CD4-positive, alpha-beta T cell treated with Interferon gamma for 1 hour (primary cell): ENCODE measurements around the gene FOXI2.

Source experiments
- DNase-seq: peaks from one replicate; pipeline ENCODE4 v3.0.0-alpha.2; 2020

The FOXI2 gene

DNA sequence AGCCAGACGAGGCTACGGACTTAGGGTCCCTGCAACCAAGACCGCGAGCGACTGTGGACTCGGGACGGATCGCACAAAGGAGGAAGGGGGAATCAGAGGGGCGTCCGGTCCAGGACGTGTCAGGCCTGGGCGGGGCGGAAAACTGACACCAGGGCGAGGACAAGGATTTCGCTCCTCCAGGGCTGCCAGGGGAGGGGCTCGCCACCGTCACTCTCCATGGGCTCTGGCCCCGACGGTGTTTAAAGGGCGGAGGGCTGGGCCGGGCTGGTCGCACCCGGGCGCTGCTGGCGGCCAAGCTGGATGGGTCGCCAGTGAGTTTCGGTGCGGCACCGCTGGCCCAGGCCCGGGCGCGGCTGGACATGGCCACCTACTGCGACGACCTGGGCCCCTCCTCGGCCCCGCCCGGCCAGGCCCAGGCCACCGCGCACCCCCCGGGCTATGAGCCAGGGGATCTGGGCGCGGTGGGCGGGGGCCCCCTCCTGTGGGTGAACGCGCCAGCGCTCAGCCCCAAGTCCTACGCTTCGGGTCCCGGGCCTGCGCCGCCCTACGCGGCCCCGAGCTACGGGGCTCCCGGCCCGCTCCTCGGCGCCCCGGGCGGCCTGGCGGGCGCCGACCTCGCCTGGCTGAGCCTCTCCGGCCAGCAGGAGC is at the start of gene FOXI2:
Gene FOXI2, plus strand, starts transcription at position 271 of the 648 bp plus-strand sequence. Its CDS starts 89 bp downstream, at position 360.
- DNase-seq: no peak

DNA sequence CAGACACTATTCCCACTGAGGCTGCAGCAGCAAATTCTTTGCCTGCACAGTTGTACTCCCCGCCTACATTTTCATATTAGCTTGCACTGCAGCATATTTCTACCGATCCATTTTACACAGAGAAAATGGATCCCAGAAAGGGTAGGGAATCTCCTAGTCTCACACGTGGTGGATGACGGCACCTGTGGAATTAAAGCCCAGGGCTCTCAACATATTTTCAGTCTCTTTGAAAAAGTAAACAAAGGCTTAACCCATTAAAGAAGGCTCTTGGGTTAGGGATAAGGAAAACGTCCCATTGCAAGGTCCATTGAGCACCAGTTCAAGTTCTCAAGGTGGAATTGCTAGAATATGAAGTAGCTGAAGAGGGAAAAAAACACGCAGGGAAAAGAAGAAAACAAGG is 49.4 kb upstream of the FOXI2 start:
- DNase-seq: no peak

DNA sequence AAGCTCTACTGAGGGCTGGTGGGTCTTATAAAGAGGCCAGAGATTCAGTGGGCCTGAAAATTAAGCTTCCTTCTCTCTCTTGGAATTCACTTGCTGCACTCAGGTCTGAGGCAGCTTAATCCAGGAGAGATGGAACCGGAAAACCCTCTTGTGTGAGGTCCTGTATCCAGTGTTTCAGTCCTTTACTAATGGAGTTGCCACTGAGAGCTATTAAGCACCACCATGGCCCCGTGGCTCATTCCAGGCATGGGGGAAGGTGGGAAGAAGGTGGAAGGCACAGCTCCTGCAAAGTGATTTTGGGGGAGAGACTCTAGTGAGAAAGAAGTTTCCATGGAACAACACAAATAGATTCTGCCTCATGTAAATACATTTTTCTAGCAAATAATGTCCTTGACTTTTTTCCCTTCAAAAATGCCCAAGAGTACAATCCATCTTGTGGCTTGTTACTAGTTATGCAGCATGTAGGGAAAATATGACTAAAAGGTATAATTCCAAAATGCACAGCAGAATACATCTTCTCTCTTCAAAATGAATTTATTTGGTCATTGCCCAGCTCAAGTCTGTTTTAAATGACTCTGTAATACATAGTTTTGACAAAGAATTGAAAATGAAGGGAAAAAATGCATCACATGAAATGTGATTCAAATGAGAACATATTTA is 46.7 kb upstream of the FOXI2 start:
- DNase-seq: no peak

DNA sequence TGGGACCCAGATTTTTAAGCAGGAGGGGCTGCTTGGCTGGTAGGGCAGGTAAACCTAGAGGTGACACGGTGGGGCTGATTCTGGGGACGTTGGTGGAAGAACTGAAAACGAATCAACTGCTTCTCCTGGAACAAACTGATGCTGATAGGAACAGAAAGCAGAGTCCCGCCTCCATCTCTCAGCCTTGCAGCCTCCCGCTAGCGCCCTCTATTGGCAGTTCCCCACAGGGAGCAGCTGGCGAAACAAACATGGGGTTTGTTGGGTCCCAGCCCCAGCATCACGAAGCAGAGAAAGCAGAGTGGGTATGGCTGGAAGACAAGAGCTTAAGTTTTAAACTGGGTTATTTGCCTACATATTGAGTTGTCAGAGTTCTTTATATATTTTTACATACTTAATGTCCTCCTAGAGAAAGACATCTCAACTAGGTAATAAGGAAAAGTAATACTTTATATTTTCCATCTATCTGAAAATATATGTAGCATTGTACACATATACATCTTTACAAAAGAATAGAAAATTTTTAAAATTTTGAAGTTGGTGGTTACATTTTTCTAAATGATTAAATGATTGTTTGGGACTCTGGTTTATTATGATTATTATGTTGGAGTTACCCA is 42.3 kb upstream of the FOXI2 start:
- DNase-seq: no peak

DNA sequence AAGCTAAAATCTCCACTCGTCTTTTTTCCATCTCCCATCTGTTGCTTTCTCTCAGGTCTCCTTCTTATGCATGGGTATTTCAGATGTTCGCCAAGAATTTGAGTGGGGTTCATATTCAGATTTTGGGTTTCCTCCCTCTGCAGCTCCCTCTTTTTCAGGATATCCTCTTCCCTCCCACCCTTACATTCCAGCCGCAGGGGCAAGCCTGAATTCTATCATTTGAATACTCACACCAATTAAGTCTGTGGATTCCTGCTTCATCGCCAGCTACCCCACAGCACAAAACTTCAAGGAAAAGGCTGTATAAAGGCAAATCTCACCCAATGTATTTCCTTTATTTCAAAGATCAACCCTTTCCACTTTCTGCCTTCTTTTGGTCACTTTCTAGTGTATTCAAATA is 41.6 kb upstream of the FOXI2 start:
- no peak for DNase-seq

DNA sequence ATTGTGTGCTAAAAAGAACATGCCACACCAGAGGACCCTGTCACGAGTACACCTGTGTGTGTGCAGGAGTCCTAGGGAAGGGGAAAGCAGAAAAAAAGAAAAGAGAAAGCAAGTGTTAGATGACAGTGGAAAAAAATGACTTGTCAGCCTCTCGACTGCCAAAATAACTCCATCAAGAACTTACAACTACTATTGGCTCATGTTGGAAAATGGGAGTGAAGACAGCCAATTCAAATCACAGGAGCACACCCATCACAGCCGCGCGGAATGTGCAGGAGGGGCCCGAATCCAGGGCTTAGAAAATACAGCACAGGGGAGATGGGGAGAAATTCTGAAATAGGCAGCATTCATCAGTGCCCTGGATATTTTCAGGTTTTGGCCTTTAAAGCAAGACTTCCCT is 38.1 kb upstream of the FOXI2 start:
- DNase-seq: no peak

DNA sequence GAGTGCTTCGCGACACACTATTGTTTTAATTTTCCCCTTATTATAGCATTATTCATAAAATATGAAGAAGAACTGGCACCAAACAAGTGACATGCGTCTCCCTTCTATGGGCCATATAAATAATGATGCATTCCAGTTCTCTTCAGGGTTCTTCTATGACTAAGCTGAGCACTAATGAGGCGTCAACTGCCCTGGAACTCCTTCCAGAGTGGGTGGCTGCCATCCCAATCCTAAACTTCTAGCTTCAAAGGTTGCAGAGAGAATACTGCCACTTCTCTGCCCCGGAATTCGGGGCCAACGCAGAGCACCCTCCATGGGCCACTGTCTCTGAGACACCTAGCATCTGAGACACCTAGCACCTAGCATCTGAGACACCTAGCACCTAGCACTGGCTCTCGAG is 37.7 kb upstream of the FOXI2 start:
- DNase-seq: no peak

DNA sequence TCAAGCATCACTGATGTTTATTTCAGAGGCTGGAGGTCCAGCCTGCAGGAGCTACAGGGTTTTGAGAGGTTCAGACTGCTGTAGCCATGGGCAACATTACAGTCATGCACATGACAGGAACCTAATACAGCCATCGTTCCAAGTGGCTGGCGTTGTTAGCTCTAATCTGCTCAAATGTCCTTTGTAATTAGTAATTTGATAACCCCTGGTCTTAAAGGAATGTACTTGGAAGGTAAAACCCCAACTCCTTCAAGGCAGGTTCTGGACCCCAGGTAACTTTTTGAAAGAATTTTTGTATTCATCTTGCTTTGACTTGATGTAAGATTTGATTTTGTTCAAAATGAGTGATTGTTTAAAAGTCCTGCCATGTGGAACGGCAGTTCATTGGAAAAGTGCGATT is 34.7 kb upstream of the FOXI2 start:
- DNase-seq: no peak

DNA sequence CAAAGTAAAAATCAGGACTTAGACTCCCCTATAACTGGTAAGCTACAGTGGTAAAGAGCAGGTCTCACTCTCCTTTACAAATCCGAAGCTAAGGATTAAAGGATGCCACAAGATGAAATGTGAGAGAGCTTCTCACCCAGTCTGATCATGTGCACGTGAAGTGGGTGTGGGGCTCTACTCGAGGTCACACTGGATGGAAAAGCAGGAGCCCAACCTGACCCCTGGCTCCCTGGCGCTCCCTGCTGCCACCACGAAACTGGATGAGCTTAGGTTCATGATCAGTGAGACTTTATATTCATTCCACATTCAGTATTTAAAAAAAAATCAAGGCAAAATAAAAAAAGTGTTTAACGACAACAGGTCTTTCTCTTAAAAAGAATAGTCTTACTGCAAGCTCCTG is 21.7 kb upstream of the FOXI2 start:
- no peak for DNase-seq

DNA sequence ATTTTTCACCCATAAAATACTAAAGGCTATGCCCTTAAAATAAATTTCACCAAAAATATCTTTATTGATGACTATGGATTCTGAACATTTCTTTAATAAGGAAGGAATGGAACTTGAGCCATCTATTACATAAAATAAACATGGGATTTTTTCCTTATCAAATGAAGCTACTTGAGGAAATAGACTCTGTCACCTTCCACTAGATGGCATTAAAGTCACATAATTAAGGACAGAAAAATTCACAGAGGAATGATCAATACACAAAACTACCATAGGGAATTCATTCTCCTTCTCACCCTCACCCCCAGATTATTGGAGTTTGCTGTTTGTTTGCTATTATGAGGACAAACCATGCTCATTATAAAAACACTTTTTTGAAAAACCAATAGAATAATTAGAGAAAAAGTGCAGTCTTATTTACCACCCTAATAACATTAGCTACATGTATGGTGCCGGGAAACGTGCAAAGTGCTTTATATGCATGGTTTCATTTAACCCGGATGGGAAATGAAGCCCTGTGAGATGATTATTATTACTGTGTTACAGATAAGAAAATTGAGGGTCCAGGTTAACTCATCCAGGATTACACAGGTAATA is 21.1 kb upstream of the FOXI2 start:
- DNase-seq: no peak

DNA sequence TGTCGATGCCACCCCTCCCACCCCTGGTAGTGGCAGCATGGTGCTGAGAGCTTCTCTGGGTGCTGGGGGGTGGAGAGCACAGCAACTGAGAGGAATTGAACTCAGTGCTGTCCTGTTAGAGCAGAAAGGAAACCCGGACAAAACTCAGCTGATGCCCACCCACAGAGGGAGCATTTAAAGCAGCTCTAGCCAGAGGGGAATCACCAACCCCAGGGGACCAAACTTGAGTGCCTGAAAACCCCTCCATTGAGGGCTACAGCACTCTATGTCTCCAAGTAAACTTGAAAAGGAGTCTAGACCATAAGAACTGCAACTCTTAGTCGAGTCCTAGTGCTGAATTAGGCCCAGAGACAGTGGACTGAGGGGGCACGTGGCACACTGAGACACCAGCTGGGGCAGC is 16.8 kb upstream of the FOXI2 start:
- DNase-seq: no peak

DNA sequence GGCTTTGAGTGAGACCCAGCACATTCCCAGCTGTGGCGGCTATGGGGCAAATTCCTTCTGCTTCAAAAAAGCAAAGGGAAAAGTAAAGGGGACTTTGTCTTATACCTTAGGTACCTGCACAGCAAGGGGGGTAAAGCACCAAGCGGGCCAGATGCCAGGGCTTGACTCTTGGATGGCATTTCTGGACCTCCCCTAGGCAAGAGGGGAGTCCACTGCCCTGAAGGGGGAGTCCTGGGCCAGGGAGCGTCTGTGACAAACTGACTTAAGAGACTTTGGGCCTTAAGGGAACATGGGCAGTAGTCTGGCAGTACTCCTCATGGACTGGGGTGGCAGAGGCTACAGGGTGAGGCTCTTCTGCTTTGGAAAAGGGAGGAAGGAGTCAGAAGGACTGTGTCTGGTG is 16.1 kb upstream of the FOXI2 start:
- DNase-seq: no peak

DNA sequence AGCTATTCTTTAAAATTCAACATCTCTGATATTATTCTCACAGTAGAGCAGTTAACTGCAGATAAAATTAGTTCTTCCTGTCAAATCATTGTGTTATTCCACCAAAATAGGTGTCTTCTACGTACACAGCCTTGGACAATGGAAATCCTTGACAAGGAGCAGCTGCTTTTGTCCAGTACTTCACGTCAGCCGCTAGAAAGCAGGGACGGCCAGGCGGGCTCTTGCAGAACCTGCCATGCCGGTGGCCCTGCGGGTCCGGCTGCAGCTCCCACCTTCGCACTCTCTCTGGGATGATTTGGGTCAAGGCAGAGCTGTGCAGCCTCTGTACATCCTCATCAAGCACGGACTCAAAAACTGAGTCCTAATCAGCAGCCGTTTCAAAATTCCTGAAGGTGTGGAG is 2.2 kb upstream of the FOXI2 start:
- DNase-seq: no peak

DNA sequence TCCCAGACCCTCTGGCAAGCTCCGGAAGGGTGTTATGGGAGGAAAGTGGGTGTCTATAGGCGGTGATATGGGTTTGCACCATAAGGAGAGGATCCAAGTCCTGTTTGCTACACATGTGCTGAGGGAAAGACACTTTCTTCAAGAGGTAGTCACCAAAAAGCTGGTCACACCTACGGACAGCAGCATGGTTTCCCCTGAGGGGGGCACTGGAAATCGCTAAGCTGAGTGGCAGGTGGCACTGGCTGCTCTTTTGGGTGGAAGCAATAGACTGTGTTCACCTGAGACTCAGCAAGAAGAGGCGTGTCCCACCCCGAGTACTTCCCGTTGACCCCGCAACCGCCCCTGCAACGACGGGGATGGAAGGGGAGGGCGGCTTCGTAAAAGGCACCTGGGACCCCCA is 1.8 kb upstream of the FOXI2 start:
- no peak for DNase-seq

DNA sequence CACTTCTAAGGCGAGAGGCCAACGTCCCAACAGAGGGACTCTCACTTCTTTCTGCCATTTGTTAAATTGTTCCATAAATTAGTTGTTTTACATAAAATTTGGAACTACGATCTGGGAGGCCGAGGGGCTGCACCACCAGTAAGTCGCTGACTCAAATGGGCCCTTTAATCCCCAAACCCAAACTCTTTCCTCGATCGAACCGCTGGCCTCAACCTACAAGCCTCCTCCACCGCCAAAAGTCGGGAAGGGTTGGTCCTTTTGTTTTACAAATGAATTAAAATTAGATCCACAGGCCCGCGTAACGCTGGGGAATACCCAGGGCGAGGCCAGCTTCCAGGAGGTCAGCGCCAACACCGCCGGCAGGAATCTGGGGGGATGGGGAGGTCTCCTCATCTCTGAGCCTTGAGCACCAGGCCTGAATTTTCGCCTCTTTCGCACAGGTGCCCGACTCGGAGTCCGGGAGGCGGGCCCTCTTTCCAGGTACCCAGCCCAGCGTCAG is 1.2 kb upstream of the FOXI2 start:
- no peak for DNase-seq

DNA sequence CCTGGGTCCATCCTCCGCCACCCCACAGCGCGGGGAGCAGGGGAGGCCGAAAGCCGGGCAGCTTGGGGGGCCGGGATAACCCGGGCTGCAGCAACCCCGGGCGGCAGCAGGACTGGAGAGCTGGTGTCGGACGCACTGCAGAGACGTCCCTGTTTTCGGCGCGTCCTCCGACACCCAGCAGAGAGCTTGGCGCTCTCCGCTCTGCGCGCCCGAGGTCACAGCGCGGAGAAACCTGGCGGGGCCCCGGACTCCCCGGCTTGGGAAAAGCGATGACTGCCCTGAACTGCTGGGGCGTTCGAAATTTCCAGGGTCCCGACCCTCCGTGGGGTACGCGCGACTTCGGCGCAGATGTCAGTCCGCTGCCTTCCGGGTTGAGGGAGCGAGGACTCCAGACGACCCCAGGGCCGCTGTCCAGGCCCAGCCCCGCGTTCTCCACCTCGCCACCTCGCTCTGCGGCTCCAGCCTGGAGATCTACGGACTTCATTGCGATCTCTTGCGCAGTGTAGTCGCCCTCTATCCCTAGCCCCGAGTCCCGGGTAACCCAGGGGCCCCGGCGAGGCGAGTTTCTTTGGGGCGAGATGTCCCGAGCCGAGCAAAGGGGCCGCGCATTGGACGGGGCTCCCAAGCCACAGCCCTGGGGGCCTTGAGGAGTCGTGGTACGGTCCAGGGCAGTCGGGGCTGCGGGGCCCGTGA is 617 bp upstream of the FOXI2 start:
- DNase-seq: no peak

DNA sequence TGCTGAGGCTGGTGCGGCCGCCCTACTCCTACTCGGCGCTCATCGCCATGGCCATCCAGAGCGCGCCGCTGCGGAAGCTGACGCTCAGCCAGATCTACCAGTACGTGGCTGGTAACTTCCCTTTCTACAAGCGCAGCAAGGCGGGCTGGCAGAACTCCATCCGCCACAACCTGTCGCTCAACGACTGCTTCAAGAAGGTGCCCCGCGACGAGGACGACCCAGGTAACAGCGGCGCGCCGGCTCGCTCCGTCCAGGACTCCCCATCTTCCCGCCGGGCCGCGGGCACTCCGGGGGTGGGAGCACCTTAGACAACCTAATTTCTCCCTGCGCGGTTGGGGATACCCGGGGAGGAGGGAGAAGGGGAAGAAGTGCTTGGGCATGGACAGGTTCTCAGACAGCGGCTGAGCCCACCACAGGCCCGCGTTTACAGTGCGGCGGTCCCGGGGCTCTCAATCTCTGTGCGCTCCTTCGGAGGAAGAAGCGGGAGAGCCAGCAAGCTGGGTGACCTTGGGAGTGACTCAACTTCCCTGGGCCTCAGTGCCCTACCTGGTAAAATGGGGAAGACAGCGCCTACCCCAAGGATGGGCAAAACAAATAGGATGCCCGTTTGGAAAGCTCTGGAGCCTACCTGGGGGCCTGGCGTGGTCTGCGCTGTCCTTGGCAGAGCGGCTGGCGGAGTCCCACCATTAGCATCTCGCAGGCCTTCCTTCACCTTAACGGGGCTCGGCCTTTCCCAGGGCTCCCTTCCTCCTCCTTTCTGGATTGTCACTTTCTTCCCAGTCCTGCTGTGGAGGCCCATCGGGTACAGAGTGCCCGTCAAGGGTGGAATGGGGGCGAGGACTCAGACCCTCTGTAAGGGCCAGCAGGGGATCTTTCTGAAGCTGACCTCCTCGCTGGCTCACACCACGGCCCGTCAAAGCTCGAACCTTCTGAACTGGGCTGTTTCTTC is 852 bp downstream of the FOXI2 start:
- DNase-seq: no peak

DNA sequence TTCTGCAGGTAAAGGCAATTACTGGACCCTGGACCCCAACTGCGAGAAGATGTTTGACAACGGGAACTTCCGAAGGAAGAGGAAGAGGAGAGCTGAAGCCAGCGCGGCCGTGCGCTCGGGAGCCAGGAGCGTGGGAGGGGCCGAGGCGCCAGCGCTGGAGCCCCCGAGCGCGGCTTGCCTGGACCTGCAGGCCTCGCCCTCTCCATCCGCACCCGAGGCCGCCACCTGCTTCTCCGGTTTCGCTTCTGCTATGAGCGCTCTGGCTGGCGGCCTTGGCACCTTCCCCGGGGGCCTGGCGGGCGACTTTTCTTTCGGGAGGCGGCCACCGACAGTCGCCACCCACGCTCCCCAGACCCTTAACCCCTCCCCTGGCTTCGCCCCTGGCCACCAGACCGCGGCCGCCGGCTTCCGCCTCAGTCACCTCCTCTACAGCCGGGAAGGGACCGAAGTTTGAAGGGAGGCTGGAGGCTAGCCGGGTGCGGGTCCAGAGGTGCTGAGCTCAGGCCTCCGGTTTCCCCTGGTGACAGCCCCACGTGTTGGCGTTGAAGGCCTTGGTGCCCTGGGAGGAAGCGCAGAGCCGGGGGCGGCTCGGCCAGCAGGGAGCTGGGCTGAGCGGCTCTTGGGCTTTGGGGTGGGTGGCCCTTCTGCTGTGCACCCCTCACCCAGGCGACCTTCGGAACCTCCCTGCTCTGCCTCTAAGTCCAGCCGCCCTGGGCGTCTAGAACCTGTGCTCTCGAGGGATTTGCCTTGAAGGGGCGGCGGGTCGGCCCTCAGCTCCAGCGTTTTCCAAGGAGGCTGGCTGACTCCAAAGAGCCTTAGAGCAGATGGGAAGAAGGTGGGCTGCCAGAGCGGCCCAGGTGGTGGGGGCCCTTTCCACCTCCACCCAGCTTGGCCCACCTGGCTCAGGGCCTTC is 1.8 kb downstream of the FOXI2 start:
- DNase-seq: no peak

DNA sequence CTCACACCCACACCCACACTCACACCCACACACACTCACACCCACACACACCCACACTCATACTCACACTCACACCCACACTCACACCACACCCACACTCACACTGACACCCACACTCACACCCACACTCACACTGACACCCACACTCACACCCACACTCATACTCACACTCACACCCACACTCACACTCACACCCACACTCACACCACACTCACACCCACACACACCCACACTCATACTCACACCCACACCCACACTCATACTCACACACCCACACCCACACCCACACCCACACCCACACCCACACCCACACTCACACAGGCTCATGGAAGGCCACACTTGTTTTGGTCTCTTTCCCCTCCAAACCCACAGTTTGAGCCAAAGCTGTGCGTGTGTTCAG is 2.9 kb downstream of the FOXI2 start:
- DNase-seq: no peak

DNA sequence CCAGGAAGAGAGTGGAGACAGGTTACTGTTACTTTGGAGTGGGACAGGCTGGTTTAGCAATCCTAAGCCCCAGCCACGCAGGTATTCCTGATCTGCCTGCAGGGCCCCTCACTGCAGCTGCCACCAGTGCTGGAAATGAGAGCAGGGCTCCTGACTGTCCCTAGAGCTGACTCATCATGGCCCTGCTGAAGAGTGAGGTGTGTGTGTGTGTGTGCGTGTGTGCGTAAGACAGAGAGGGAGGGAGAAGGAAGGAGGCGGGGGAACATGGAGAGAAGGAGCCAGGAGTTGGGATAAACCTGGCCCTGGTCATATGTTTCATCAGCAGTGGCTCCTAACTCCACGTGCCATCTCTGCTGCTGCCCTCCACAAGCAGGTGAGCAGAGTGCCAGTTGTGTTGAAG is 3.6 kb downstream of the FOXI2 start:
- no peak for DNase-seq

DNA sequence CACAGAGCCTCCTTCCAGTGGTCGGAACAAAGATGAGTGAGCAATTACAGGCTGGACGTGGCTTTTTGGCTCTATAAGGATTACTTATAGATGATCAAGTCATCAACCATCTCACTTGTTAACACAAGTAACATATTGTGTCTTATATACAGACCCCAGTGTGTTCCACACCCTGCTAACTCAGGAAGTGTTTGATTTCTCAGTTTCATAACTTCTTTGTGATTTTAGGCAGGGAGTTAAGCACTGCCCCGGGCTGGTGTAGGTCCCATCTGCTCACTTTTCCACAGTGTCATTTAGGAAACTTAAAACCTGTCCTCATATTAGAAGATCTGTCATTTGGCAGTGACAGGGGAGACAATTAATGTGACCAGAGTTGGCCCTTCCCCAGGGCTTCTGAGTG is 6.2 kb downstream of the FOXI2 start:
- no peak for DNase-seq
